ENCODE results near the gene CPA5. TPM values are rescaled to one million over a fixed set of nuclear protein-coding genes. Genes with fewer than 3 reads are reported as not detected.

Gene CPA5
- total and polyA plus RNA-seq, 9 of the 15 experiments (the other 6 are each of a cell fraction or from before 2014, with no cell fraction given) = 0.13 to 2.4 (median 0.91) TPM

GRCh38 chr7:130352194-130353074 lies 7.8 kb downstream of the CPA5 start (continued):
- TF ChIP-seq ZNF512 (tag; IDR thresholded peaks at IDR 0.05) = no peak
- peak; percentile 39; the same call in 1 of the 2 replicates for TF ChIP-seq VEZF1 (CRISPR knock-in tag; IDR thresholded peaks at IDR 0.05)
- TF ChIP-seq CTCF (IDR thresholded peaks at IDR 0.05 in 2 of 3, conservative IDR thresholded peaks at IDR 0.05 in 1 of 3; ENCODE audit: insufficient read depth in 2 of 3, low read depth in 1 of 3, low read length in 3 of 3) = no peak
- no peak for TF ChIP-seq ZNF444 (CRISPR knock-in tag; IDR thresholded peaks at IDR 0.05)
- peak; percentile 62; the same call in 1 of the 2 replicates for TF ChIP-seq ATF3 (IDR thresholded peaks at IDR 0.05)
- TF ChIP-seq ATF3 (CRISPR knock-in tag; conservative IDR thresholded peaks at IDR 0.05) = no peak
- TF ChIP-seq FOSL1 (tag; conservative IDR thresholded peaks at IDR 0.05) = peak; percentile 81
- TF ChIP-seq ZBTB2 (IDR thresholded peaks at IDR 0.05) = no peak
- 0 out of 2 replicates have a peak, but pooled peaks have one; percentile 12 for TF ChIP-seq CEBPB (tag; IDR thresholded peaks at IDR 0.05)

Measured in K562 (cell line).